Fibroblast of the aortic adventitia (primary cell): ENCODE measurements around the gene NAA20. TPM values are rescaled to one million over a fixed set of nuclear protein-coding genes. Genes with fewer than 3 reads are reported as not detected.

ENCODE experiments used
- DNase-seq: peaks from one replicate; pipeline ENCODE4 v3.0.0-alpha.2; 2010; ENCODE audit warnings: low read depth
- H3K4me3 ChIP-seq: 2 replicates; pipeline ENCODE4 v1.5.1; 2011; ENCODE audit warnings: low read depth, mild to moderate bottlenecking, control low read depth, low read length, moderate library complexity
- CTCF ChIP-seq: IDR thresholded peaks from 2 replicates; pipeline ENCODE4 v1.5.1; 2011; ENCODE audit warnings: mild to moderate bottlenecking, low read length, control low read depth, inconsistent platforms; ENCODE audit not compliant: insufficient read depth
- total RNA-seq: library from RNA; depleted of rRNA; stranded (reverse); fragments of >200 nt; gene quantifications from 2 replicates; pipeline ENCODE4 v1.2.3, GENCODE V29; 2012; ENCODE audit warnings: low replicate concordance

The NAA20 gene
- total RNA-seq, 1 donor, result 49.3 TPM

GRCh38 chr20:19990850-19991249 lies 26.3 kb upstream of the NAA20 start:
- H3K4me3 ChIP-seq, result no peak overlapping the region
- DNase-seq, result no peak
- no peak for TF ChIP-seq CTCF

DNA sequence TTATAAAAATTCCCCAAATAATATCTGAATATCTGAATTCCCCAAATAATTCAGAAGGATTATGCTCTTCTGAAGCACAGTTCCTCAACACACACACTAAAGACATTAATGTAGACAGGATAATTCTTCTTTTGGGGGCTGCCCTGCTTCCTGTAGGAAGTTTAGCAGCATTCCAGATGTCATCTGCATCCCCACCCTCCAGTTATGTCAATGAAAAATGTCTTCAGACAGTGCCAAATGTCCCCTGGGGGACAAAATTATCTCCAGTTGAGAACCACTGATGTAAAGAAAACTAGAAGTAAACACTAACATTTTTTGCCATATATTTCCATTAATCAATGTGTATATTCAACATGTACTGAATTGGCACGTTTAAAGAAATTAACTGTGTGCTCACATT lies 25.9 kb upstream of the NAA20 start:
- TF ChIP-seq CTCF, result no peak
- no peak overlapping the region for H3K4me3 ChIP-seq
- no peak for DNase-seq

- no peak for DNase-seq
- H3K4me3 ChIP-seq, result no peak overlapping the region
- no peak for TF ChIP-seq CTCF
Measured at GRCh38 chr20:19991854-19992253, 25.3 kb upstream of the NAA20 start.

GRCh38 chr20:19992996-19993908 lies 23.9 kb upstream of the NAA20 start:
- DNase-seq, result peak; percentile 96
- peak overlapping the region; percentile 40 for H3K4me3 ChIP-seq
- no peak for TF ChIP-seq CTCF

DNA sequence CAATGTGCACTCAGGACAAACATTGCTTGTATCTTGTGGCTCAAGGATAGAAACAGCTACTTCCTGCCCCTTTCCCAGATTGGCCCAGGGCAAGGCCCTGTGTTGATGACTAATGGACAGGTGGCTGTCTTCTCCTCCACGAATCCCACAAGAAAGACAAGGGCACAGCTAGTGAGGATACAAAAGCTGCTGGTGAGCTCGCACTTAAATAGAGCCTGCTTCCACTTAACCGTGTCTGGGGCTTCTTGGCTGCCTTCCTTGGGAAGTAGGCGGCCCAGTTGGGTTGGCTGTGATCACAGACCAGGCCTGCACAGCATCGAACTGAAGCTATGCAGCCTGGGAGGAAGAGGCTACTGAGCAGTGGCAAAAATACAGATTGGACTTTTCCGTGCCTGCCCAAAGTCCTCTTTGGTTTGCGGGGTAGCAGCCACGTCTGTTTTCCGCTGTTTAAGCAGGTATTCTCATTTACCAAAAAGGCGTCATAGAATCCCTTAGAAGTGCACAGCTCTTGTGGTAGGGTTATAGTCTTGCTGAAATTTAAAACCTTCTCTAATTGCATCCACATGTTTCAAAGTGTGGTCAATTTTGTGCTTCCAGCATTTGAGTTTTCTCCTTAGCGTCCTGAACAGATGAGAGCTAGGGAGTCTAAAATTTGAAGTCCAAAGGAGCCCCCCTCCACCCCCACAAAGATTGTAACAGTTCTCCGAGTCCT lies 23.0 kb upstream of the NAA20 start:
- DNase-seq, result peak; percentile 56
- peak overlapping the region; percentile 29 for H3K4me3 ChIP-seq
- no peak for TF ChIP-seq CTCF

- TF ChIP-seq CTCF, result peak; percentile 78
- DNase-seq, result peak; percentile 82
Measured at GRCh38 chr20:19995220-19995863, 21.8 kb upstream of the NAA20 start.

More at GRCh38 chr20:19995220-19995863, 21.8 kb upstream of the NAA20 start:
- no peak overlapping the region for H3K4me3 ChIP-seq
